Epithelial cell of esophagus (primary cell): ENCODE data around the gene VPS50.
"Not testable (repeated sequence)": the region's sequence is repeated elsewhere in the genome, so short reads cannot be mapped to it uniquely, and the experiment has no call there.

Experiments used
- DNase-seq: peaks from one replicate; pipeline ENCODE4 v3.0.0; 2010; ENCODE audit warnings: low read depth
- H3K4me3 ChIP-seq: 2 replicates; pipeline ENCODE4 v1.5.1; 2011; ENCODE audit warnings: mild to moderate bottlenecking, low read length, control low read depth
- TF ChIP-seq, protein P1 (sequence below): IDR thresholded peaks from 2 replicates; pipeline ENCODE4 v1.5.1; 2011; ENCODE audit warnings: low read depth, mild to moderate bottlenecking, low read length, control low read depth, inconsistent platforms; ENCODE audit not compliant: insufficient read depth; ENCODE audit errors: missing control alignments

VPS50 gene

DNA sequence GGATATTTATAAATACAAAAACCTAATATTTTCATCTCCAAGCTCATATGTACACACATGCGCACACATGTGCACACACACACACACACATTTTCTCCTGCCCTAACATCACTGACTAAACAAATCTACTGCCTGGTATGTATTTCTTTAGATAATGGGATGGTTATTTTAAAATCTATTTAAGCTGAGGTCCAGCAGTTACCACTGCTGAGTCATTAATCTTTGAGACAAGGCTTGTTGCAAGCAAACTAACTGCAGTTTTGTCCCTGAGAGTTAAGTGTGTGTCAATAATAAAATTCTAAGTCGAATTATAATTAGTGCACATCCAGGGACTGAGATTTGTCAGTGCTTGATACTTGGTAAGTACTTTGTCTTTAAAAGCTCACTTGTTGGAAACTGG is 135.1 kb downstream of the VPS50 start:
- H3K4me3 ChIP-seq = no peak overlapping the region
- TF ChIP-seq, protein P1, sequence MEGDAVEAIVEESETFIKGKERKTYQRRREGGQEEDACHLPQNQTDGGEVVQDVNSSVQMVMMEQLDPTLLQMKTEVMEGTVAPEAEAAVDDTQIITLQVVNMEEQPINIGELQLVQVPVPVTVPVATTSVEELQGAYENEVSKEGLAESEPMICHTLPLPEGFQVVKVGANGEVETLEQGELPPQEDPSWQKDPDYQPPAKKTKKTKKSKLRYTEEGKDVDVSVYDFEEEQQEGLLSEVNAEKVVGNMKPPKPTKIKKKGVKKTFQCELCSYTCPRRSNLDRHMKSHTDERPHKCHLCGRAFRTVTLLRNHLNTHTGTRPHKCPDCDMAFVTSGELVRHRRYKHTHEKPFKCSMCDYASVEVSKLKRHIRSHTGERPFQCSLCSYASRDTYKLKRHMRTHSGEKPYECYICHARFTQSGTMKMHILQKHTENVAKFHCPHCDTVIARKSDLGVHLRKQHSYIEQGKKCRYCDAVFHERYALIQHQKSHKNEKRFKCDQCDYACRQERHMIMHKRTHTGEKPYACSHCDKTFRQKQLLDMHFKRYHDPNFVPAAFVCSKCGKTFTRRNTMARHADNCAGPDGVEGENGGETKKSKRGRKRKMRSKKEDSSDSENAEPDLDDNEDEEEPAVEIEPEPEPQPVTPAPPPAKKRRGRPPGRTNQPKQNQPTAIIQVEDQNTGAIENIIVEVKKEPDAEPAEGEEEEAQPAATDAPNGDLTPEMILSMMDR = no peak
- DNase-seq = no peak

DNA sequence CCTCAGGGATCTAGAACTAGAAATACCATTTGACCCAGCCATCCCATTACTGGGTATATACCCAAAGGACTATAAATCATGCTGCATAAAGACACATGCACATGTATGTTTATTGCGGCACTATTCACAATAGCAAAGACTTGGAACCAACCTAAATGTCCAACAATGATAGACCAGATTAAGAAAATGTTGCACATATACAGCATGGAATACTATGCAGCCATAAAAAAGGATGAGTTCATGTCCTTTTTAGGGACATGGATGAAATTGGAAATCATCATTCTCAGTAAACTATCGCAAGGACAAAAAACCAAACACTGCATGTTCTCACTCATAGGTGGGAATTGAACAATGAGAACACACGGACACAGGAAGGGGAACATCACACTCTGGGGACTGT is 138.8 kb downstream of the VPS50 start:
- H3K4me3 ChIP-seq, DNase-seq: not testable (repeated sequence)

DNA sequence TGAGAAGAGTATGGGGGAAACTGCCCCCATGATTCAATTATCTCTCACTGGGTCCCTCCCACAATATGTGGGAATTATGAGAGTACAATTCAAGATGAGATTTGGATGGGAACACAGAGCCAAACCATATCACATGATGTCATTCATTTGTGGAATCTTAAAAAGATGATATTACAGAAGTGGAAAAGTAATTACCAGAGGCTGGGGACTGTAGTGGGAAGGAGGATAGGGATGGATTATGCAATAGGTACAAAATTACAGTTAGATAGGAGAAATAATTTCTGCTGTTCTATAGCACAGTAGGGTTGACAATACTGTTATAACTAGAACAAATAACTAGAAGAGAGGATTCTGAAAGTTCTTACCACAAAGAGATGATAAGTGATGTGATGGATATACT is 141.4 kb downstream of the VPS50 start:
- TF ChIP-seq, protein P1 = no peak
- DNase-seq = no peak
- no peak overlapping the region for H3K4me3 ChIP-seq

DNA sequence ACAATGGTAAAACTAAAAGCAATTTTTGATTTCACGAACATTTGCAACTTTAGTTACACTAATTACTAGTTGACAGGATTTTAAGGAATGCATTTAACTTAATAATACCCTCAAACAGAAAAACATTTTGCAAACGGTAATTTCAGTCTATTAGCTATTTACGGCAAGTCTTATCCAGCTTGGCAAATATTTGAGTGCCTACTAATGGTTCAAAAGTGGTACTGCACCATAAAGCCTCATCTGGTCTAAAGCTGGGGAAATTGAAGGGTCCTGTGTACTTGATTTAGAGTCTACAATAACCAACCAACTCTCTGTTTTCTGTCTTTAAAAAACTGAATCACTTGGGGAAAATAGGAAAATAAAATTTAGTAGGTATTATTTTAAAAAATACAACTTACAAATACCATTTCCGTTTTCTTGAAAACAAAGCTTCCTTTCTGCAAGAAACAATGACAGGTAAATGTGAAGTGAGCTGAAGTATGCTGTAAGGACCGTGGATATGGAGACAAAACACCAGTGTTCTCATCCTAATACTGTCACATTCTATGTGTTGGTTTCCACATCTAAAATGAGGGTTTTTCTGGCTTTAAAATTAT is 142.3 kb downstream of the VPS50 start:
- peak; percentile 51 for DNase-seq
- no peak overlapping the region for H3K4me3 ChIP-seq
- TF ChIP-seq, protein P1 = peak; percentile 91

- no peak overlapping the region for H3K4me3 ChIP-seq
- DNase-seq = no peak
- TF ChIP-seq, protein P1 = no peak
These were observed 143.4 kb downstream of the VPS50 start for GRCh38 chr7:93375603-93376002.

- no peak overlapping the region for H3K4me3 ChIP-seq
- TF ChIP-seq, protein P1 = no peak
- DNase-seq = no peak
These were observed 146.1 kb downstream of the VPS50 start for GRCh38 chr7:93378131-93378760.

GRCh38 chr7:93382362-93382761 is 150.2 kb downstream of the VPS50 start:
- no peak for DNase-seq
- H3K4me3 ChIP-seq = no peak overlapping the region
- TF ChIP-seq, protein P1 = no peak

- DNase-seq = no peak
- TF ChIP-seq, protein P1 = no peak
- no peak overlapping the region for H3K4me3 ChIP-seq
These were observed 158.5 kb downstream of the VPS50 start for GRCh38 chr7:93390660-93391059.
